Pancreas (tissue), 10 donors: ENCODE measurements around the gene CNTFR. TPM values are rescaled to one million over a fixed set of nuclear protein-coding genes. Genes with fewer than 3 reads are reported as not detected.

ENCODE experiments used
- ATAC-seq, 4 donors: fragments of 200-7000 bp; cut with Tn5 transposase; one replicate each; pipeline versions ENCODE4 v1.8.0 to v1.9.1; 2020; ENCODE audit warnings: mild to moderate bottlenecking in 4 of 4, moderate library complexity in 4 of 4
- DNase-seq, 6 donors: peaks; one replicate each; pipeline ENCODE4 v3.0.0-alpha.2; 2020
- FAIRE-seq: peaks from 2 replicates; lab custom pipeline; 2012; peaks lifted over from hg19 to GRCh38; lab: Jason Lieb, UNC
- H3K27ac ChIP-seq, 4 donors: fragments of 200-600 bp; sonication (generic); 1 replicate in 3 of 4; 2 replicates in 1 of 4; pipeline versions ENCODE4 v1.5.0 to v1.8.0; 2020
- H3K27me3 ChIP-seq, 4 donors: fragments of 200-600 bp; one replicate each; pipeline ENCODE4 v1.8.0; 2021
- H3K36me3 ChIP-seq, 3 donors: fragments of 200-600 bp; sonication (generic) in 1 of 3; one replicate each; pipeline versions ENCODE4 v1.5.0 to v1.8.0; 2020 to 2021
- H3K4me1 ChIP-seq, 3 donors: fragments of 200-600 bp; one replicate each; pipeline ENCODE4 v1.8.0; 2021
- H3K4me3 ChIP-seq, 4 donors: fragments of 200-600 bp; sonication (generic) in 2 of 4; one replicate each; pipeline versions ENCODE4 v1.5.0 to v1.8.0; 2020 to 2021
- H3K9me3 ChIP-seq, 4 donors: fragments of 200-600 bp; one replicate each; pipeline ENCODE4 v1.8.0; 2021
- WGBS, 2 donors: extraction: QIAGEN DNeasy Blood & Tissue Kit; methylation state at CpG; one replicate each; pipeline ENCODE4 v1.1.7; 2013; 5-methylcytosine and 5-hydroxymethylcytosine counted together
- intact Hi-C, 3 donors: fragments of 100-400 bp; cut with DNase I; formaldehyde crosslinking; loops; one replicate each; pipeline versions ENCODE4 v1.11.1 to v1.14.2; 2022
- polyA plus RNA-seq, 2 donors: library from polyadenylated mRNA; stranded (reverse); fragments of 200-250 nt; gene quantifications; one replicate each; pipeline ENCODE4 v1.2.3, GENCODE V29; 2013
- total RNA-seq, 6 donors: library from RNA; stranded (reverse); fragmentation: NEBNext Ultra II Directional in 4 of 6; extraction: Animal tissue kit (Norgen Biotek cat#: 25700) in 4 of 6; gene quantifications; one replicate each; pipeline versions ENCODE4 v1.2.1 to v1.2.4, GENCODE V29; 2021 to 2023
- TF ChIP-seq, protein P1 (sequence below), 4 donors: fragments of 200-600 bp; sonication (generic) in 3 of 4; IDR thresholded peaks; one replicate each; pipeline versions ENCODE4 v1.5.0 to v1.8.0; 2021; ENCODE audit warnings: antibody characterized with exemption in 4 of 4
- donor health status: healthy with polysubstance abuse.
- donor health status: DM: no; HTN: no; CAD: no; lungs with moderate emphysema.
- donor health status: DM: no; HTN: no; CAD: no.
- donor health status: control.
- donor health status: control.
- donor health status: Bipolar disorder and iron deficiency.
- donor health status: DM: yes; HTN: yes; CAD: no.
- donor health status: DM: no; HTN: no; CAD: no.
- donor health status: DM: no; HTN: no; CAD: no.
- donor health status: DM: yes; HTN: yes; CAD: no.

CNTFR gene
- total and polyA plus RNA-seq, 8 donors = 0.12 to 2.6 (median 0.87) TPM; not detected in 1

DNA sequence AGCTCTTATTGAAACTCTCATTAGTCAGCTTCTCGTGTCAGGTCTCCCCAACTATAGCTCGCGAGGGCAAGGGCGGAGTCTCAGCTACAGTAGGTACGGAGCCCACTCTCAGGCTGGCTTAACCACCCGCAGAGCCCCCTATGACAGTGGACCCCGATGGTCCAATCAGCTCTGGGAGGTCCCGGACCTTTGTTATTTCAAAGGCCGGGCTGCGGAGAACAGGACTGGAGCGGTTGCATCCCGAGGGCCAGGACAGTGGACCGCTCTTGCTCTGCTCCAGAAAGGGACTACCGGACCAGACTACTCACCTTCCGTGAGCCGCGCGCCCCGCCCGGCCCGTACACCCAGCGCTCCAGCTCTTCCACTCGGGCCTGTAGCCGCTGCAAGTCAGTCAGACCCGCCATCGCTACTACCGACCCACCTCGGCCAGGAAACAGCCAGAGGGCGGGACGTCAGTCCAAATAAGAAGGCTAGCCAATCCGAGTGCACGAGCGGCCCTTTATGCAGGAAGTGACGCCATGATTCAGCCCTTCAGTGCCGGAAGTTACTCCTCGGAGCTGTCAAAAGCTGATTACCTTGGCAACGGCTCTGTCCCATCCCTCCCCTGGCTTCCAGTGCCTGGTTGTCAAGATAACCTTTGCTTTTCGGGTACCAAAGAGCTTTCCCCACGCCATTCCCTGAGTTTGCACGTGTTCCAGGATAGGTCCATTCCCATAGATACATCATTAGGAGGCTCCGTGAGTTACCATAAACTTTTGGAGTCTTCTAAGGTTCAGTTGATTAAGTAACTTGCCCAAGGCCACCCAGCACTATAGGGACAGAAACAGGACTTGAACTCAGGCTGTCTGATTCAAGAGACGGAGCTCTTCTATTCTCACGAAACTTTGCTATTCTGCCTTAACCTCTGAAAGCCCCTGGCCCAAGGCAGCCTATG lies 30.8 kb upstream of the CNTFR start, which contains the start of gene DCTN3:
Gene DCTN3 (minus strand): TSS at position 435 of the 934 bp plus-strand sequence. CDS start 31 bp downstream, at position 404.
- intact Hi-C loops = no loop called here
- Histone ChIP-seq H3K27me3 (peaks cover 0 to 18% (median 6%) of the 10 kb centered on the region in 4 donors), H3K27ac (no peak within 1 kb of the TSS), H3K4me1 (peaks cover 0 to 8% (median 5%) of the 10 kb centered on the region in 3 donors), H3K4me3 (peak within 1 kb of the TSS; percentile 84 to 94 (median 92)), H3K9me3 (no peaks in the 10 kb centered on the region), H3K36me3 (peaks cover 0 to 21% (median 7%) of the 10 kb centered on the region in 3 donors)
- FAIRE-seq (peak; percentile 73), DNase-seq (peak; percentile 82 to 95 (median 92)), ATAC-seq (peak; percentile 99 to 100 (median 100))
- TF ChIP-seq, protein P1, sequence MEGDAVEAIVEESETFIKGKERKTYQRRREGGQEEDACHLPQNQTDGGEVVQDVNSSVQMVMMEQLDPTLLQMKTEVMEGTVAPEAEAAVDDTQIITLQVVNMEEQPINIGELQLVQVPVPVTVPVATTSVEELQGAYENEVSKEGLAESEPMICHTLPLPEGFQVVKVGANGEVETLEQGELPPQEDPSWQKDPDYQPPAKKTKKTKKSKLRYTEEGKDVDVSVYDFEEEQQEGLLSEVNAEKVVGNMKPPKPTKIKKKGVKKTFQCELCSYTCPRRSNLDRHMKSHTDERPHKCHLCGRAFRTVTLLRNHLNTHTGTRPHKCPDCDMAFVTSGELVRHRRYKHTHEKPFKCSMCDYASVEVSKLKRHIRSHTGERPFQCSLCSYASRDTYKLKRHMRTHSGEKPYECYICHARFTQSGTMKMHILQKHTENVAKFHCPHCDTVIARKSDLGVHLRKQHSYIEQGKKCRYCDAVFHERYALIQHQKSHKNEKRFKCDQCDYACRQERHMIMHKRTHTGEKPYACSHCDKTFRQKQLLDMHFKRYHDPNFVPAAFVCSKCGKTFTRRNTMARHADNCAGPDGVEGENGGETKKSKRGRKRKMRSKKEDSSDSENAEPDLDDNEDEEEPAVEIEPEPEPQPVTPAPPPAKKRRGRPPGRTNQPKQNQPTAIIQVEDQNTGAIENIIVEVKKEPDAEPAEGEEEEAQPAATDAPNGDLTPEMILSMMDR (IDR thresholded peaks at IDR 0.05) = no peak
- 3 to 4% methylated on average over 42 to 43 of the region's 43 CpGs for WGBS, 2 donors

DNA sequence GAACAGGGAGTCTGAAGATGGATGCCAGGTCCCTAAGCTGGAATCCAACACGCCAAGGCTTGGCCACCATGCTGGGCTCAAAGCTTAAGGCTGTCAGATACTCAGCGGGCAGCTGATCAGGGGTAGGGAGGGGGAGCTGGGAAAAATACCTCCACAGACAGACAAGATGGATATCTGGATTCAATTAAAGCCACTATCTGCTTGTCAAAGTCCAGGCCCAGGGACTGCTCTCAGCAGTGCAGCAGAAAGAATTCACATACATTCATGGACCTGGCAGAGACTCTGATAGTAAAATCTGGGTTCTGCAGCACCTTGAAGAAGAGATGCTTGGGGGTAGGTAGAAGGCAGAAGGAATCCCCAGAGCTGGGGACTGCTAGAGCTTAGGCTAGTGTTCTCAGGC lies 25.6 kb upstream of the CNTFR start:
- ATAC-seq (no peak), FAIRE-seq (no peak), DNase-seq (no peak)
- WGBS, 2 donors = 90 to 94% methylated on average over 2 of the region's 2 CpGs
- TF ChIP-seq, protein P1 (IDR thresholded peaks at IDR 0.05) = no peak
- peaks cover 0 to 10% (median 9%) of the 10 kb centered on the region in 3 donors for H3K4me1 ChIP-seq
- peaks cover 0 to 21% (median 7%) of the 10 kb centered on the region in 3 donors for H3K36me3 ChIP-seq
- H3K4me3 ChIP-seq = no peak overlapping the region
- no peaks in the 10 kb centered on the region for H3K9me3 ChIP-seq
- H3K27ac ChIP-seq = no peak overlapping the region
- intact Hi-C loops = no loop called here
- no peaks in the 10 kb centered on the region for H3K27me3 ChIP-seq

DNA sequence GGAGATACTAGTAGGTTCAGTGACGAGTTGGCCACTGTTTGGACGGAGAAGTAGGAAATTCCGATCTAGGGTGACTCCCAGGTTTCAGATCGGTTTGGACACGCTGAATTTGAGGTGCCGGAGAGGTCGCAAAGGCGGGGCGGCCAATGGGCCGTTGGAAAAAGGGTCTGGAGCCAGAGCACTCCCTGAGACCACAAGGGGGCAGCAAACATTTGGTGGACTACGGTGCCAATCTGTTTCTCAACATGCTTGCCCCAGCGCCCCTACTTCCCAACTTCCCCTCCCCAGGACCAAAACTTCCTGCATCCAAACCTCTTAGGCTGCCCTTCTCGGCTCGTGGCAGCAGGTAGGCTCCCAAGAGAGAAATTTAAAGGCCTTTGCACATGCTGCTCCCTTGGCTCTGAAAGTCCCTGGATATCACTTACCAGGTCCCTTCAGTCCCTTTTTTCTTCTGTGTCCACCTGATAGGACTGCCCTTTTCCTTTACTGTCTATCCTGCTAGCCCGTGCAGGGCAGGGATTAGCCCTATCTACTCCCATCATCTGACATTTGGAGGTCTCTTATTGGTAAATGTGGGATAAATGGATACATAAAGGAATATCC lies 23.4 kb upstream of the CNTFR start:
- no peaks in the 10 kb centered on the region for H3K9me3 ChIP-seq
- TF ChIP-seq, protein P1 (IDR thresholded peaks at IDR 0.05) = peak; percentile 74 to 86 (median 78)
- ATAC-seq (peak; percentile 78 to 89 (median 84)), DNase-seq (peak in 5 of 6 donors; percentile 65 to 80 (median 76)), FAIRE-seq (no peak)
- peak overlapping the region in 2 of 4 donors; percentile 69 to 77 for H3K27ac ChIP-seq
- 0 to 1% methylated on average over 13 to 15 of the region's 15 CpGs for WGBS, 2 donors
- H3K27me3 ChIP-seq = no peaks in the 10 kb centered on the region
- peaks cover 0 to 6% (median 4%) of the 10 kb centered on the region in 3 donors for H3K4me1 ChIP-seq
- intact Hi-C loops = no loop called here
- peaks cover 0 to 15% (median 7%) of the 10 kb centered on the region in 3 donors for H3K36me3 ChIP-seq
- H3K4me3 ChIP-seq = peak overlapping the region; percentile 48 to 71 (median 58)

DNA sequence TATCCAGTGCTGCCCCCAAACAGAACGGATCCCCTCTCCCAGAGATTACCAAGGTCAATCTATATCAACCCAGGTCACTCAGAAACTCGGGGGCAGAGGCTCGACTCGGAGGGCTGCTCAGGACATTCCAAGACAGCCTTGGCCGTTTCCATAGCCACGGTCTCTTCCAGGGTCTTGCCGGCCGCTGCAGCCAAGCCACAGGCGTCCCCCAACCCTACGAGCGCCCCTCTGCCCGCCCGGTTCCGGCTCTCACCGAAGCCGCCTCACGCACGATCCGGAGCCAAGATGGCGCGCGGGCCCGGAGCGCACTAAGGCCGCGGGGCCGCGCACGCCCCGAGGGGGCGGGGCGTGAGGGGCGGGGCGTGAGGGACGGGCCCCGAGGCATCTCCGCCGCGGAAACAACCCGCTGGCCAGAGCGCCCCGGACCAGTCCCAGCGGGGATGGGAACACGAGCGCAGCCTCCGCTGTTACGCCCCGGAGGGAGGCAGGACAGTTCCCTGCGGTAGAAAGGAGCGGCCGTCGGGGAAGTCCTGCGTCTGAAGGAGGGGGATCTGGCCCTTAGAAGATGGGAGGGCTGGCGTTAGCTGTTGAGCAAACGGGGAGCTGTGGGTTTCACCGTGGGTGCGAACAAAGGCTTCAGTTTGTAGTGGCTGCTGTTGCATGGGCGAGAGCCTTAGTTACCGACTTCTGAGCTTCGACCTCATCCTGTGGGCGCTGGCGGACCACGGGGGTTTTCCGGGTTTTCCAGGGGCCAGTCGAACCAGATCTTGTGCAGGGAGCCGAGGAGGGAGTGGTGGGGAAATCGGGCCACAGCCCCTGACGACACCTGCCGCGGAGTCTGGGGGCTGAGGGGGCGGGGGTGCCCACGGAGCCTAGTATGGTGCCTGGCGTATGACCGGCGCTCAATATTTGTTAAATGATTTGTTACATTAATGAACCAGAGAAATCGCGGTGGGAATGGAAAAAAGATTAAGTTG lies 22.6 kb upstream of the CNTFR start, which contains the start of gene RPP25L:
Gene RPP25L (minus strand): TSS at position 287 of the 977 bp plus-strand sequence. CDS start 801 bp downstream, outside the sequence.
- DNase-seq (peak; percentile 70 to 95 (median 88)), FAIRE-seq (no peak), ATAC-seq (peak; percentile 94 to 99 (median 98))
- H3K4me1 ChIP-seq = peaks cover 0 to 6% (median 4%) of the 10 kb centered on the region in 3 donors
- H3K4me3 ChIP-seq = peak within 1 kb of the TSS; percentile 48 to 71 (median 58)
- H3K36me3 ChIP-seq = peaks cover 0 to 8% (median 1%) of the 10 kb centered on the region in 3 donors
- TF ChIP-seq, protein P1 (IDR thresholded peaks at IDR 0.05) = no peak
- no peaks in the 10 kb centered on the region for H3K27me3 ChIP-seq
- intact Hi-C loops = no loop called here
- no peaks in the 10 kb centered on the region for H3K9me3 ChIP-seq
- 1% methylated on average over 77 of the region's 77 CpGs for WGBS, 2 donors
- peak within 1 kb of the TSS; percentile 51 to 77 (median 68) for H3K27ac ChIP-seq
